Measurements from ENCODE around the gene TACC2. TPM values are rescaled to one million over a fixed set of nuclear protein-coding genes. Genes with fewer than 3 reads are reported as not detected.

The TACC2 gene
- total RNA-seq, 1 donor from 2014 or later, result 13.4 TPM

- FAIRE-seq (no peak), DNase-seq (ENCODE audit: low read depth) (no peak)
- no peak for TF ChIP-seq CTCF (IDR thresholded peaks at IDR 0.05; ENCODE audit: insufficient read depth, low read length, severe bottlenecking)
- H3K4me3 ChIP-seq (ENCODE audit: low read depth, low read length), result no peak overlapping the region
- peaks cover 4% of the 10 kb centered on the region for H3K36me3 ChIP-seq (ENCODE audit: control insufficient read depth, insufficient read depth, low read length)
- no peaks in the 10 kb centered on the region for H3K27me3 ChIP-seq (ENCODE audit: control insufficient read depth, insufficient read depth, low read length)
Measured at GRCh38 chr10:122149561-122150505, 160.9 kb downstream of the TACC2 start.

GRCh38 chr10:122151121-122151694 is 162.2 kb downstream of the TACC2 start:
- Histone ChIP-seq H3K27me3 (ENCODE audit: control insufficient read depth, insufficient read depth, low read length) (no peaks in the 10 kb centered on the region), H3K4me3 (ENCODE audit: low read depth, low read length) (no peak overlapping the region), H3K36me3 (ENCODE audit: control insufficient read depth, insufficient read depth, low read length) (peaks cover 4% of the 10 kb centered on the region)
- no peak for TF ChIP-seq CTCF (IDR thresholded peaks at IDR 0.05; ENCODE audit: insufficient read depth, low read length, severe bottlenecking)
- FAIRE-seq (no peak), DNase-seq (ENCODE audit: low read depth) (no peak)

GRCh38 chr10:122152544-122152943 is 163.6 kb downstream of the TACC2 start:
- DNase-seq (ENCODE audit: low read depth), result no peak
- peak; percentile 81 for FAIRE-seq

GRCh38 chr10:122154031-122154544 is 165.1 kb downstream of the TACC2 start:
- H3K27me3 ChIP-seq (ENCODE audit: control insufficient read depth, insufficient read depth, low read length), result no peaks in the 10 kb centered on the region
- FAIRE-seq (no peak), DNase-seq (ENCODE audit: low read depth) (no peak)
- peaks cover 5% of the 10 kb centered on the region for H3K36me3 ChIP-seq (ENCODE audit: control insufficient read depth, insufficient read depth, low read length)
- no peak overlapping the region for H3K4me3 ChIP-seq (ENCODE audit: low read depth, low read length)
- TF ChIP-seq CTCF (IDR thresholded peaks at IDR 0.05; ENCODE audit: insufficient read depth, low read length, severe bottlenecking), result no peak

More at GRCh38 chr10:122152544-122152943, 163.6 kb downstream of the TACC2 start:
- no peak for TF ChIP-seq CTCF (IDR thresholded peaks at IDR 0.05; ENCODE audit: insufficient read depth, low read length, severe bottlenecking)
- Histone ChIP-seq H3K4me3 (ENCODE audit: low read depth, low read length) (no peak overlapping the region), H3K27me3 (ENCODE audit: control insufficient read depth, insufficient read depth, low read length) (no peaks in the 10 kb centered on the region), H3K36me3 (ENCODE audit: control insufficient read depth, insufficient read depth, low read length) (peaks cover 4% of the 10 kb centered on the region)

GRCh38 chr10:122154545-122155366 is 165.8 kb downstream of the TACC2 start:
- TF ChIP-seq CTCF (IDR thresholded peaks at IDR 0.05; ENCODE audit: insufficient read depth, low read length, severe bottlenecking), result no peak
- FAIRE-seq, result no peak
- Histone ChIP-seq H3K4me3 (ENCODE audit: low read depth, low read length) (no peak overlapping the region), H3K36me3 (ENCODE audit: control insufficient read depth, insufficient read depth, low read length) (peaks cover 6% of the 10 kb centered on the region), H3K27me3 (ENCODE audit: control insufficient read depth, insufficient read depth, low read length) (no peaks in the 10 kb centered on the region)
- peak; percentile 33 for DNase-seq (ENCODE audit: low read depth)
